ENCODE data around the gene ESPN. TPM values are rescaled to one million over a fixed set of nuclear protein-coding genes. Genes with fewer than 3 reads are reported as not detected.

Gene ESPN
- total and polyA plus RNA-seq, 10 of the 15 experiments (the other 5 are each of a cell fraction or from before 2014, with no cell fraction given): 0.18 to 0.71 (median 0.59) TPM; not detected in 7

- TF ChIP-seq PRDM15 (CRISPR knock-in tag; IDR thresholded peaks at IDR 0.05): no peak
- TF ChIP-seq NR2C1 (IDR thresholded peaks at IDR 0.05): no peak
- TF ChIP-seq HSF1 (IDR thresholded peaks at IDR 0.05; ENCODE audit: low read depth, low read length): no peak
- no peak for TF ChIP-seq USF1 (IDR thresholded peaks at IDR 0.05; ENCODE audit: borderline replicate concordance, extremely low read length, insufficient read depth, low read depth, low read length)
Measured at GRCh38 chr1:6502000-6502891, 77.7 kb downstream of the ESPN start (continued).

Data from GM12878 (cell line).